WTC11 (cell line): ENCODE measurements around the gene GRK3.

Source experiments
- ARID4B ChIP-seq: sonication (generic); formaldehyde crosslinking; IDR thresholded peaks from 2 replicates; pipeline ENCODE4 v1.8.0; 2023; ENCODE audit warnings: missing genetic modification reagents, mild to moderate bottlenecking, borderline replicate concordance
- CTCF ChIP-seq: fragments of 200-600 bp; IDR thresholded peaks from 2 replicates; pipeline ENCODE4 v1.8.0; 2022; ENCODE audit warnings: antibody characterized with exemption
- GRHL2 ChIP-seq: fragments of 250-450 bp; sonication (Bioruptor Pico); IDR thresholded peaks from 2 replicates; pipeline ENCODE4 v1.8.0; 2022; ENCODE audit warnings: mild to moderate bottlenecking, moderate library complexity; ENCODE audit not compliant: insufficient replicate concordance, severe bottlenecking
- HMGXB4 ChIP-seq: sonication (generic); formaldehyde crosslinking; IDR thresholded peaks from 2 replicates; pipeline ENCODE4 v1.8.1; 2023; ENCODE audit warnings: mild to moderate bottlenecking, moderate library complexity, missing genetic modification reagents
- MAX ChIP-seq: sonication (generic); formaldehyde crosslinking; IDR thresholded peaks from 2 replicates; pipeline ENCODE4 v1.8.0; 2022; ENCODE audit warnings: mild to moderate bottlenecking, missing genetic modification reagents
- SP1 ChIP-seq: sonication (generic); formaldehyde crosslinking; conservative IDR thresholded peaks from 2 replicates; pipeline ENCODE4 v1.8.1; 2022; ENCODE audit warnings: missing genetic modification reagents
- ZBTB21 ChIP-seq: sonication (generic); formaldehyde crosslinking; IDR thresholded peaks from 2 replicates; pipeline ENCODE4 v1.8.1; 2023; ENCODE audit warnings: mild to moderate bottlenecking, missing genetic modification reagents, borderline replicate concordance
- ZNF219 ChIP-seq: sonication (generic); formaldehyde crosslinking; IDR thresholded peaks from 2 replicates; pipeline ENCODE4 v1.8.0; 2023; ENCODE audit warnings: missing genetic modification reagents, mild to moderate bottlenecking, borderline replicate concordance
- ZNF423 ChIP-seq: fragments of 250-450 bp; sonication (Bioruptor Pico); IDR thresholded peaks from 2 replicates; pipeline ENCODE4 v2.1.2; 2022; ENCODE audit warnings: mild to moderate bottlenecking, moderate library complexity
- ZNF425 ChIP-seq: fragments of 250-450 bp; sonication (Bioruptor Pico); conservative IDR thresholded peaks from 2 replicates; pipeline ENCODE4 v1.9.0; 2021; ENCODE audit warnings: mild to moderate bottlenecking

- TF ChIP-seq CTCF (no peak), ZNF423 (CRISPR knock-in tag) (no peak), SP1 (CRISPR knock-in tag) (no peak), ZNF425 (CRISPR knock-in tag) (no peak), ARID4B (CRISPR knock-in tag) (no peak), GRHL2 (CRISPR knock-in tag) (no peak), HMGXB4 (no peak), ZNF219 (no peak), ZBTB21 (CRISPR knock-in tag) (no peak), MAX (no peak)
Measured at GRCh38 chr22:25762147-25762546, 197.7 kb downstream of the GRK3 start.
